ENCODE measurements around the gene TBL1X.

DNA sequence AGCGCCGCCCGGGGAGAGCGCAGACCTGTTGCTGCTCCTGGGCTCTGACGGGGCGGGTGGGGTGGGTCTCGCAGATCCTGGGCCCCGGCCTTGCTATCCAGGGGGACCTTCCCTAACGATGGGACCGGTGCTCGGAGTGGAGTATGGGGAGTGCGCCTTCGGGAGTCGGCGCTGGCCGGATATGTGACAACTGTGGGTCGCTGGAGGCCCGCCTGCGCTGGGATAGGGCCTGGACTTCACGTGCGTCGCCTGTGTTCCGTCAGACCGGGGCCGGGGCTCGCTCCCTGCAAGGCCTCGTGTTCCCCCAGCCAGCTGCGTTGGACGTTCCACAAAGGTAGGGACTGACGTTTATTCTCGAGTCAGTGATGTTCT is 1.3 kb downstream of the TBL1X start:
- TF ChIP-seq, protein P1, sequence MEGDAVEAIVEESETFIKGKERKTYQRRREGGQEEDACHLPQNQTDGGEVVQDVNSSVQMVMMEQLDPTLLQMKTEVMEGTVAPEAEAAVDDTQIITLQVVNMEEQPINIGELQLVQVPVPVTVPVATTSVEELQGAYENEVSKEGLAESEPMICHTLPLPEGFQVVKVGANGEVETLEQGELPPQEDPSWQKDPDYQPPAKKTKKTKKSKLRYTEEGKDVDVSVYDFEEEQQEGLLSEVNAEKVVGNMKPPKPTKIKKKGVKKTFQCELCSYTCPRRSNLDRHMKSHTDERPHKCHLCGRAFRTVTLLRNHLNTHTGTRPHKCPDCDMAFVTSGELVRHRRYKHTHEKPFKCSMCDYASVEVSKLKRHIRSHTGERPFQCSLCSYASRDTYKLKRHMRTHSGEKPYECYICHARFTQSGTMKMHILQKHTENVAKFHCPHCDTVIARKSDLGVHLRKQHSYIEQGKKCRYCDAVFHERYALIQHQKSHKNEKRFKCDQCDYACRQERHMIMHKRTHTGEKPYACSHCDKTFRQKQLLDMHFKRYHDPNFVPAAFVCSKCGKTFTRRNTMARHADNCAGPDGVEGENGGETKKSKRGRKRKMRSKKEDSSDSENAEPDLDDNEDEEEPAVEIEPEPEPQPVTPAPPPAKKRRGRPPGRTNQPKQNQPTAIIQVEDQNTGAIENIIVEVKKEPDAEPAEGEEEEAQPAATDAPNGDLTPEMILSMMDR (conservative IDR thresholded peaks at IDR 0.05; ENCODE audit: low read depth, low read length) = no peak
- TF ChIP-seq, protein P2, sequence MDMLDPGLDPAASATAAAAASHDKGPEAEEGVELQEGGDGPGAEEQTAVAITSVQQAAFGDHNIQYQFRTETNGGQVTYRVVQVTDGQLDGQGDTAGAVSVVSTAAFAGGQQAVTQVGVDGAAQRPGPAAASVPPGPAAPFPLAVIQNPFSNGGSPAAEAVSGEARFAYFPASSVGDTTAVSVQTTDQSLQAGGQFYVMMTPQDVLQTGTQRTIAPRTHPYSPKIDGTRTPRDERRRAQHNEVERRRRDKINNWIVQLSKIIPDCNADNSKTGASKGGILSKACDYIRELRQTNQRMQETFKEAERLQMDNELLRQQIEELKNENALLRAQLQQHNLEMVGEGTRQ (IDR thresholded peaks at IDR 0.05; ENCODE audit: low read depth, low read length) = no peak
- TF ChIP-seq SMC3 (IDR thresholded peaks at IDR 0.05; ENCODE audit: low read depth, low read length) (no peak), RFX5 (IDR thresholded peaks at IDR 0.05; ENCODE audit: low read depth, low read length) (no peak), POLR2A (IDR thresholded peaks at IDR 0.05; ENCODE audit: low read depth, low read length) (no peak), MXI1 (IDR thresholded peaks at IDR 0.05; ENCODE audit: borderline replicate concordance, low read depth, low read length) (peak; percentile 25; the same call in 1 of the 2 replicates)

All from IMR-90 (cell line).